Activated CD8-positive, alpha-beta T cell treated with anti-CD3 and anti-CD28 coated beads for 36 hours (primary cell): ENCODE measurements around the gene KLHL33. TPM values are rescaled to one million over a fixed set of nuclear protein-coding genes. Genes with fewer than 3 reads are reported as not detected.

Experiments
- ATAC-seq: fragments of 200-7000 bp; cut with Tn5 transposase; one replicate; pipeline ENCODE4 v1.10.0; 2021; ENCODE audit warnings: mild to moderate bottlenecking, moderate library complexity
- CTCF ChIA-PET: fragments of 350-600 bp; sonication (Branson Sonifier 250); formaldehyde crosslinking; loops from one replicate; lab custom pipeline; 2021; ENCODE audit warnings: antibody characterized with exemption; lab: Charles Lee
- POLR2A ChIA-PET: fragments of 350-600 bp; sonication (Branson Sonifier 250); formaldehyde crosslinking; loops from one replicate; lab custom pipeline; 2021; ENCODE audit warnings: antibody characterized with exemption; lab: Charles Lee
- DNase-seq: peaks from one replicate; pipeline ENCODE4 v3.0.0-alpha.2; 2020
- H3K27ac Mint-ChIP-seq: one replicate; pipeline ENCODE4 v1.8.0; 2021; ENCODE audit warnings: mild to moderate bottlenecking, mixed read lengths
- H3K27me3 Mint-ChIP-seq: one replicate; pipeline ENCODE4 v1.8.0; 2021; ENCODE audit warnings: mixed read lengths
- H3K36me3 Mint-ChIP-seq: one replicate; pipeline ENCODE4 v1.8.0; 2021; ENCODE audit warnings: low read depth, mixed read lengths
- H3K4me1 Mint-ChIP-seq: one replicate; pipeline ENCODE4 v1.8.0; 2021; ENCODE audit warnings: low read depth, mixed read lengths
- H3K4me3 Mint-ChIP-seq: one replicate; pipeline ENCODE4 v1.8.0; 2021; ENCODE audit warnings: mild to moderate bottlenecking, moderate library complexity, mixed read lengths
- H3K9me3 Mint-ChIP-seq: one replicate; pipeline ENCODE4 v1.8.0; 2021; ENCODE audit warnings: mixed read lengths
- CTCF ChIP-seq: fragments of 200-600 bp; IDR thresholded peaks from one replicate; pipeline ENCODE4 v1.8.0; 2022; ENCODE audit warnings: antibody characterized with exemption, mild to moderate bottlenecking
- intact Hi-C: fragments of 100-400 bp; cut with micrococcal nuclease; formaldehyde crosslinking; loops from one replicate; pipeline ENCODE4 v1.10.0; 2022
- total RNA-seq, 2 experiments: library from RNA; stranded (reverse); gene quantifications; one replicate each; pipeline ENCODE4 v1.2.3, GENCODE V29; 2021

Gene KLHL33
- total RNA-seq, 2 experiments from 2014 or later = 0.54 to 0.59 TPM

DNA sequence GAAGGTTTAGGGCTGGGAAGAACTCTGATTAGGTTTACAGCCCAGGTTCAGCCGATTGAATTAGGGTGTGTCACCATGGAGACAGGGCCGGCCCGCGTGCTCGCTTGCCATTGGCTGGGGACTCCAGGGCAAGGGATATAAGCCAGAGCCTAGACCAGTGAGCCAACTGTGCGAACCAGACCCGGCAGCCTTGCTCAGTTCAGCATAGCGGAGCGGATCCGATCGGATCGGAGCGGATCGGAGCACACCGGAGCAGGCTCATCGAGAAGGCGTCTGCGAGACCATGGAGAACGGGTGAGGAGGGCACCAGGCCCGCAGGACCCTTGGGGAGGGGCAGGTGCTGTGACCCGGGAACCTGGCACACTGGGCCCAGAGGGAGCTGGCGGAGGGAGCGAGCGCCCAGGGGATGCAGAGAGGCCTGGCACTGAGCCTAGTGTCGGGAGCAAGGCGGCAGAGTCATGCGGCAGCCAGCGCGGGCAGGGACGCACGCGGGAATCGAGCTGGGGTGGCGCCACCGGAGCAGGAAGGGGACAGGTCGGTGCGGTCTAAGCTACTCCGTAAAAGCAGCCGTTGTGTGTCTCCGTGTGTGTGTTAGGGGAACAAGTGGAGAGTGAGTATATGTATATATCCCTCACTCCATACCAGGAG is 33.4 kb upstream of the KLHL33 start, which contains the start of gene PNP:
PNP (plus strand) TSS at position 165 of the 648 bp plus-strand sequence; CDS start at position 284, 119 bp downstream.
- H3K27ac Mint-ChIP-seq = peak within 1 kb of the TSS; percentile 93
- peaks cover 33% of the 10 kb centered on the region for H3K4me1 Mint-ChIP-seq
- no peak for TF ChIP-seq CTCF
- ChIA-PET CTCF (interaction anchor here (0.8 to 1.7 kb wide), 5 partner anchors 14 to 214 kb away, joined by 3 to 6 read pairs (median 4); partner anchors contain the start of genes APEX1, OSGEP and RNASE4), POLR2A (interaction anchor here (0.7 to 3.7 kb wide), 28 partner anchors 8 to 144 kb away, joined by 3 to 46 read pairs (median 6); partner anchors contain the start of genes APEX1, KLHL33, OSGEP and PARP2)
- ATAC-seq = peak; percentile 94
- no peaks in the 10 kb centered on the region for H3K27me3 Mint-ChIP-seq
- H3K4me3 Mint-ChIP-seq = peak within 1 kb of the TSS; percentile 86
- no peaks in the 10 kb centered on the region for H3K9me3 Mint-ChIP-seq
- peak; percentile 92 for DNase-seq
- H3K36me3 Mint-ChIP-seq = peaks cover 35% of the 10 kb centered on the region
- intact Hi-C loops = no loop called here

DNA sequence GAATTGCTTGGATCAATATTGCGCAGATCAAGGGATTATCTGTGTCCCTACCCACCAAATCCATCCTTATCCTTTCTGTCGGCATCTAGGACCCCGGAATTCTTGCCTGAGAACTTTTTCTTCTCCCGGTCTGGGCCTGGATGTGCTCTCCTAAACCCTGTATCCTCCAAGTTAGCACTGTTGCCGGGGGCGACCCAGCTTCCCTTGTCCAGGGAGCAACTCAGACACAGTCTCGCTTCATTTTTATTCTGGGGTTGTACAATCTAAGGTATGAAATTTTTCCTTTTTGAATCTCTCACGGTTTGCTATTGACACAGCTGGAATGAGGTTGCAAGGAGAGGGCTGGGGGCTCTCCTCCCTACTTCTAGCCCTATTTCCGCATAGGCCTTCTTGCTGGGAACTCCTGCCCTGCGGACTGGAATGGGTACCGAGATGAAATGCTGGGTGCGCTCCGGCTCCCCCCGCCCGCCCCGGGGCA is 32.8 kb upstream of the KLHL33 start:
- no peak for DNase-seq
- CTCF ChIA-PET = interaction anchor here (1.3 to 1.5 kb wide), 3 partner anchors 53 to 141 kb away, joined by 4 to 6 read pairs (median 4); no protein-coding TSS in a partner anchor

GRCh38 chr14:20461225-20462141 is 25.5 kb upstream of the KLHL33 start, which contains the start of gene PIP4P1:
PIP4P1 (minus strand) TSS chr14:20461434; CDS start chr14:20461325, 109 bp downstream.
- DNase-seq (peak; percentile 99), ATAC-seq (peak; percentile 95)
- Mint-ChIP-seq H3K27ac (peak within 1 kb of the TSS; percentile 98), H3K27me3 (no peaks in the 10 kb centered on the region), H3K4me3 (peak within 1 kb of the TSS; percentile 90), H3K36me3 (peaks cover 21% of the 10 kb centered on the region), H3K9me3 (no peaks in the 10 kb centered on the region), H3K4me1 (peaks cover 26% of the 10 kb centered on the region)
- no peak for TF ChIP-seq CTCF
- intact Hi-C loops = loop anchor here (5.0 kb wide), 2 partner anchors 119 to 221 kb away; partner anchors contain the start of genes PARP2 and RNASE4
- ChIA-PET POLR2A (interaction anchor here (0.9 to 2.6 kb wide), 11 partner anchors 8 to 118 kb away, joined by 3 to 20 read pairs (median 4); partner anchors contain the start of genes PARP2, PNP and TEP1), CTCF (interaction anchor here (0.8 to 3.2 kb wide), 9 partner anchors 9 to 642 kb away, joined by 3 to 29 read pairs (median 4); partner anchors contain the start of gene TEP1)

More for the DNA sequence above, 32.8 kb upstream of the KLHL33 start:
- POLR2A ChIA-PET = interaction anchor here (1.1 to 3.7 kb wide), 9 partner anchors 8 to 142 kb away, joined by 4 to 46 read pairs (median 11); partner anchors contain the start of genes APEX1, OSGEP, PARP2 and TEP1
- Mint-ChIP-seq H3K27ac (peak overlapping the region; percentile 93), H3K9me3 (no peaks in the 10 kb centered on the region), H3K27me3 (no peaks in the 10 kb centered on the region), H3K4me3 (peak overlapping the region; percentile 86), H3K36me3 (peaks cover 29% of the 10 kb centered on the region), H3K4me1 (peaks cover 27% of the 10 kb centered on the region)
- TF ChIP-seq CTCF = no peak
- no peak for ATAC-seq
- intact Hi-C loops = no loop called here

- peak; percentile 1 for ATAC-seq
- H3K9me3 Mint-ChIP-seq = no peaks in the 10 kb centered on the region
Measured at GRCh38 chr14:20460458-20461224, 24.7 kb upstream of the KLHL33 start.

More at GRCh38 chr14:20460458-20461224, 24.7 kb upstream of the KLHL33 start:
- peak; percentile 59 for DNase-seq
- no peak for TF ChIP-seq CTCF
- POLR2A ChIA-PET = interaction anchor here (0.9 to 2.6 kb wide), 6 partner anchors 9 to 118 kb away, joined by 3 to 20 read pairs (median 7); partner anchors contain the start of genes PARP2, PNP and TEP1
- CTCF ChIA-PET = interaction anchor here (1.0 to 3.2 kb wide), 6 partner anchors 46 to 643 kb away, joined by 3 to 29 read pairs (median 4); partner anchors contain the start of gene TEP1
- Mint-ChIP-seq H3K27ac (peak overlapping the region; percentile 95), H3K36me3 (peaks cover 21% of the 10 kb centered on the region), H3K4me3 (peak overlapping the region; percentile 90), H3K27me3 (no peaks in the 10 kb centered on the region), H3K4me1 (peaks cover 26% of the 10 kb centered on the region)
- intact Hi-C loops = loop anchor here (5.0 kb wide), 2 partner anchors 118 to 222 kb away; partner anchors contain the start of genes PARP2 and RNASE4
